GM18502 (cell line): ENCODE results near the gene CACNA1C.
"Not testable (repeated sequence)": the region's sequence is repeated elsewhere in the genome, so short reads cannot be mapped to it uniquely, and the experiment has no call there.

Experiments
- ATAC-seq: cut with Tn5 transposase; IDR thresholded peaks from one replicate; pipeline ENCODE4 v1.9.1; 2021; ENCODE audit warnings: mild to moderate bottlenecking; ENCODE audit not compliant: unreplicated experiment, poor library complexity

CACNA1C gene

DNA sequence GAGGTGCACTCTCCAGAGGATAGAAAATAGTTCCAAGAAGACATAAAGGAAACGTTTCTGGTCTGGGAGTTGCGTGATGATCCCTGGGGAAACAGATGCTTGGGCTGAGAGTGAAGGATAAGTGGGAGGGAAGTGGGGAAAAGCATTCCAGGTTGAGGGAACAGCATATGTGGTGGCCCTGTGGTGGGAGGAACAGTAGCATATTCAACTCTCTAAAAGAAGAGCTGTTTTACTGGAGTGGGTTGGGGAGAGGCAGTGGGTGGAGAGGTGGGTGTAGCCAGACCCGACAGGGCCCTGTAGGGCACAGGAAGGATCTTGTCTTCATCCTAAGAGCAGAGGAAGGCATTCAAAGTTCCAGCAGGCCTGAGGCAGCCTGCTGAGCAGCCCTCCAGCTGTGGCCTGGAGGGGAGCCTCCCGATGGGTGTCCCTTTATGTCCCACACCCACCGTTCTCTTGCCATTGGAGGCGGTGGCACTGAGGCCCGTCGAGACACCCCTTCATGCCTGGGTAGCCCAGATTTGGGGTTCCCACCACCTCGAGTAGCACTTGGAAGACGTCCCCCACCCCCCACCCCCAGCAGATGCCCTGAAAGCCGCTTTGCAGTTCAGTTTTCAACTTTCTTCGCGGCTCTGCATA, 431.5 kb downstream of the CACNA1C start:
- no peak for ATAC-seq

DNA sequence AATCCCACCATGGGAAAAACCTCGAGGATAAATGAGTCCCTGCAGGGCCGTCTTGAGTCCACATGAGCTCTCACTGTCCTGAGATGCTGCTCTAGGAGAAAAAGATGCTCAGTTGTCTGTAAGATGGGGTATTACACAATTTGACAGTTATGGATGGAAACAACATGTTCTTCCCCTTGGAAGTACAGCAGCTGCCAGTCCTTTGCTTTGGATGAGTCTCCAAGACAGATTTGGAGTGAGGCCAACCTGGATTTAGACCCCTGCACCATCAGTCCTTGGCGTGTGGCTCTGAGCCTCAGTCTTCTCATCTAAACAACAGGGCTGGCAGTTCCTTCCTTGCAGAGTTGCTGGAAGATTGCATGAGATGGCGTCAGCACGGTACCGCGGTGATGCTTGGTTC, 432.9 kb downstream of the CACNA1C start:
- ATAC-seq: no peak

DNA sequence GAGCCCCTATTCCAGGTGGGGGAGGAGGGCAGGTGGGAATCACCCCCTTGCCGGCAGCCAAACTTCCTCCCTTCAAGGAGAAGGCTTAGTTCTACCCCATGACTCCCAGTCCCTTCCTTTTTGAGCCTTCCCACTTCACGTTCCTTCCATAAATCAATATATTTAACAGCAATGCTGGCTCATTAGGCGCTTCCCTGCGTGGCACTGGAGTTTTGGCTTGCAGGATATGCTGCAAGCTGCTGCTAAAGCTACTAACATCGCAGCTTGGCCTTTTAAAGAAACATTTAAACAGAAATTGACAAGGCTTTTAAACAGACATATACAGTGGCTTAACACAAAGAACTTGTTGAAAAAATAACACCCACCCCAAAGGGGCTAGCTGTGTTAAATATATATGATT, 434.0 kb downstream of the CACNA1C start:
- ATAC-seq: no peak

DNA sequence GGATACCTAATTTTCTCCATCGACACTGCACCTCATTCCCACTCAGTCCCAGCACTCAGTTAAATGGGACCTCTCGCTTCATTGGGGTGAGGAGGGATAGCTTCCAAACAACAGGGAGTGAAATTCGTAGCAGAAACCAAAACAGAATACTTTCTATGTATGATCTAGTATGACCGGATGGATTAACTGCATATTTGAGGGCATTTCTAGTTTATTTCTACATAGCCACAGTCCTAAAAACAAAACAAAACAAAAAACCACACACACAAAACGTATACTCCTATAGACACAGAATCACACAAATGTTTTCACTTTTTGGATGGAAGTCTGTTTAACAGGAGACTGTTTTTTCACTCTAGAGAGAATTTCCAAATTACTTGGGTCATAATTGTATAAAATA, 434.5 kb downstream of the CACNA1C start:
- no peak for ATAC-seq

DNA sequence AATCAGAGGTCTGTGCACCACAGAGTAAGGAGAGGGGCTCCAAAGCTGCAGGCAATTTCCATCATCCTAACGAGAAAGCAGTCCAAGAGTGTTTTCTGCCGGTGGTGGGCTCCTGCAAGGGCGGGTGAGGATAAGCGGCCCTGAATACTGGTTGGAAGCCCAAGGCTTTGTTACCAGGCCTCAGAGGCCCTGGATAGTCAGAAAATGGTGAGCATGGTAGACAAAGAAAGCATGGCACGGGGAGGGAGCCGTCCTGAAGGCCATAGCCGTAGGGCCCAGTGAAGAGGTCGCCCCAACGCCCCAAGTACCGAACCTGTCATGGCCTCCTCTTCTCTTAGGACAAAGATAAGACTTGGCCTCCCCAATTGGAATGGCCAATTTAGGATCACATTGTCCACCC, 435.3 kb downstream of the CACNA1C start:
- no peak for ATAC-seq

DNA sequence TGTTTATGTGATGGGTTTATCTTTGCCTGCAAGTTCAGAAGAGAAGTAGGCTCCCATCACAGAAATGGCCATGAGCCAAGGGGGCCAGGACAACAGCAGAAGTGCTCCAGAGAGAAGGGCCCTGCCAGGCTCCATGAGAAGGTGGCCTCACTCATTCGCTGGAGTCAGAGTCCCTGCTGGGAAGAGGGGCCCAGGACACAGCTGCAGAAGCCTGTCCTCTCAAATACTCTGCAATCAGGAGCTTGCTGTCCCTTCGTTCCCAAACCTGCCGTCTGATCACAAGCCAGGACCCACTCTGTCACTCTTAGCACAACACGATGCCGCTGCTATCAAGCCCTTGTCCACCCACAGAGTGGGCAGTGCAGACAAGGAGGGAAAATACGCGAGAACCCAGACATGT, 435.8 kb downstream of the CACNA1C start:
- no peak for ATAC-seq

GRCh38 chr12:2489275-2489674, 436.5 kb downstream of the CACNA1C start:
- ATAC-seq: no peak

DNA sequence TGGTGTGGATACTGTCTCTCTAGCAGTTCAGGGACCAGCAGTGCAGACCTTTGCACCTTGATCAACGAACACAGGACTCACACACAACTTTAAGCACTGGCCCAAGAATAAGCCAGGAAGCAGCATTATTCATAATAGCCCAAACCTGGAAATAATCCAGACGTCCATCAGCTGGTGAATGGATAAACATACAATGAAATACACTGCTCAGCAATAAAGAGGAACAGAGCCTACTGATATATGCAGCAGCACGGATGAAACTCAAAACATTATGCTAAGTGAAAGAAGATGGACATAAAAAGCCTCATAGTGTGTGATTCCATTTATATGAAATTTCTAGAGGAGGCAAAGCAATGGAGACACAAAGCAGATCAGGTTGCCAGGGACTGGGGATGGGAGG, 438.0 kb downstream of the CACNA1C start:
- no peak for ATAC-seq

DNA sequence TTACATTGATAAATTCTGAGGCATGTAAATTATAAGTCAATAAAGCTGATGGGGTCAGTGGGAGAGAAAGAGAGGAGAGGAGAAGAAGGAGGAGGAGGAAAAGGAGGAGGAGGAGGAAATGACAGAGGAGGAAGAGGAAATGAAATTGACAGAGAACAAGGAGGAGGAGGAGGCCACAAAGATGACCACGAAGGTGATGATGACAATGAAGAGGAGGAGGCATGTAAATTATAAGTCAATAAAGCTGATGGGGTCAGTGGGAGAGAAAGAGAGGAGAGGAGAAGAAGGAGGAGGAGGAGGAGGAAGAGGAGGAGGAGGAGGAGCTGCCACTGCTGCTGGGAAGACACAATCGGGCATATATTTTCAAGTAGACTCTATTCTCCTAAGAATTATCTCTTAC, 438.6 kb downstream of the CACNA1C start:
- ATAC-seq: not testable (repeated sequence)

DNA sequence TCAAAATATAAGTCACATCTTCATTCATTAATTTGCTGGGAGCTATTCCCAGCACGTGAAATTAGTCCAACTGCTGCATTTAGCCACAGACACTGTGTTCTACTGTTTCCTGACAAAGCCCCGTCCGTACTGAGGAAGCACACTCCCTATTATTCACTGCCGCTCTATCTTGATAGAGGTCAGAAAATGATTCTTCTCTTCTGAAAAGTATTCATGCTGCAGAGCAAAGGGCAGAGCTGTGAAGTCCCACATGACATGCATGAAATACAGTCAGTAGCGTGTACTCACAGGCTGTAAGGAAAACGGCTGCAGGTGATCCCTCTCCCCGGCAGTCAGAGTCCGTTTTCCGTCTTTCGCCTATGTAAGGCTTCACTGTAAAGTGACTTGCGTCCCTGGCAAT, 439.4 kb downstream of the CACNA1C start:
- ATAC-seq: no peak

DNA sequence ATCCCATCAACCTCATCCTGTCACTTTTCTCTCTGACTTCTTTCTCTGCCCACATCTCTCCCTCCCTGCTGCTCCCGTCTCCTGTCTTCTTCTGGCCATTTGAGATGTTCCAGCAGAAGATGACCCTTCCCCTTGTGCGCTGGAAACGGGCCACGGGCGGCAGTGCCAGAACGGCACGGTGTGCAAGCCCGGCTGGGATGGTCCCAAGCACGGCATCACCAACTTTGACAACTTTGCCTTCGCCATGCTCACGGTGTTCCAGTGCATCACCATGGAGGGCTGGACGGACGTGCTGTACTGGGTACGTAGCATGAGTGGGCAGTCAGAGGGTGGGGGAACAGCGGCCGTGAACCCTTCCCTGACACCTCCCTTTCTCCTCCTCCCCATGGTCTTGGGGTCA, 440.3 kb downstream of the CACNA1C start:
- ATAC-seq: no peak

DNA sequence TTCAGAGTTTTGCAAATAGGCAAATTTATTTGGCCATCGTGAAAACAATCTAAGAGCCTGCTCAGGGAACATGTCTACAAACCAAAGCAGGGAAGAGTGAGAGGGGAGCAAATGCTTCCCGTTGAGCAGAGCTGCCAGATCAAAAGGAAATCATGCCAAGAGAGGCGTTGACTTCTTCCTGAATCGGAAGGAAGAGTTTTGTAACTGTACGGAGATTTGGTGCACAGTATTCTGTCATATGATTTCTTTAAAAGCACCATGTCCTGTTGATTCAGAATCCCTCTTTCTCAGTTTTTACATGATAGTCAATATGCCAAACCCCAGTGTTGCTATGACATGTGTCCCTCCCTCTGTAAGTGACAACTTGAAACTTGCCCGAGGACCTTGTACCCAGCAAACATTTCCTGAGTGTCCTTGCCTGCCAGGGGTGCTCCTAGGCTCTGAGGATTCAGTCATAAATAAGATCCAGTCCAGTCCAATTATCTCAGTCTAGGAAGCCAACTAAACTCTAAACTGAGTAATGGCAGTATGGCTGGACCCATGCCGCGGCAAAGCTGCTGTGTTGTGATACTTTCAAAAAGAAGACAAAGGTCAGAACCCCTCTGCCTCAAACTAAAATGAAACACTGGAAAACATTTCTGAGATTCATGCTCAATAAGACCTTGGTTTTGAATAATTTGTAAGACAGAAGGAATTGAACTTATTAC, 441.9 kb downstream of the CACNA1C start:
- no peak for ATAC-seq

GRCh38 chr12:2495417-2496112, 442.8 kb downstream of the CACNA1C start:
- no peak for ATAC-seq

GRCh38 chr12:2498964-2499500, 446.2 kb downstream of the CACNA1C start:
- ATAC-seq: no peak

DNA sequence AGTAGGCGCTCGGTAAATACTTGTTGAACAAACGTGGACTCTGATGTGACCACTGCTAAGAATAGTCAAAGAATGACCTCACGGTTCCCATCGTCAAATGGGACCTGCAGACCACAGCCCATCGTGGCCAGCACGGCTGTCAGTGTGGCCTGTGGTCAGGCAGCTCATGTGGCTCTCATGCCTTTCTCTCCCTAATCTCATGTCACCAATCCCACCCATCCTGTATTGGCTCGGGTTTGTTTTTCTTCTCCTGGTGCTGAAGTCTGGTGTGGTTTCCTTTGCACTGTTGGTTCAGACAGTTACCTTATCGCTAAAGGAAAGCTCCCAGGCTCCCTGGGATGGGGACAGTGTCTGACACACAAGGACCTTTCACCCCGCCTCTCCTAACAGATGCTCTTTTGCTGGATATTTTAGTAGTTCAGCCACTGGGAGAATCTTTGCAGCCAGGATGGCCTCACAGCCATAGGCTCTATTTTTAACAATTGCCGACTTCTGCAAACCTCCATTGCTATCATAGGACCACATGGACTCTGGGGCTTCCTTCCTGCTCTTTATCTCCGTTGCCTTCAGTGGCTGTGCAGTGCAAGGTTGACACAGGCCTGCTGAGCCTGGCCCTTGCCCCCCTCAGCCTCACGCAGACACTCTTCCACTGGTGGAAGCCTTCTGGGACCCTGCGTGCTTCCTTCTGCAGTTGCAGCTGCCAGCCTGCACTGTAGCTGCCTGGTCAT, 448.8 kb downstream of the CACNA1C start:
- ATAC-seq: no peak

DNA sequence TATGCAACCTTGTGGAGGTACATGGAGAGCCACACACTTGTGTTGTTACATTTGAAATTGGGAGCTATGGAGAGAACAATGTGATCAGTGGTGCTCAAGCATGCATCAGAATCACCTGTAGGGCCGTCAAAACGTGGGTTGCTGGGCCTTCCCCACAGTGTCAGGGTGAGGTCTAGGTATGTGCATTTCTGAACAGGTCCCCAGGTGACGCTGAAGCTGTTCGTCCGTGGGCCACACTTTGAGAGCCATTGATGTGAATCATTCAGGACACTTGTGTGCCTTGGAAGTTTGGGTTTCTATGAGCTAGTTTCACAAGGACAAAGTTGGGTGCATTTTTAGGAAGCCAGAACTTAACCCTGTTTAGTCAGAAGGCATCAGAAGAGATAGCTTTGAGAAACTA, 450.2 kb downstream of the CACNA1C start:
- ATAC-seq: no peak

DNA sequence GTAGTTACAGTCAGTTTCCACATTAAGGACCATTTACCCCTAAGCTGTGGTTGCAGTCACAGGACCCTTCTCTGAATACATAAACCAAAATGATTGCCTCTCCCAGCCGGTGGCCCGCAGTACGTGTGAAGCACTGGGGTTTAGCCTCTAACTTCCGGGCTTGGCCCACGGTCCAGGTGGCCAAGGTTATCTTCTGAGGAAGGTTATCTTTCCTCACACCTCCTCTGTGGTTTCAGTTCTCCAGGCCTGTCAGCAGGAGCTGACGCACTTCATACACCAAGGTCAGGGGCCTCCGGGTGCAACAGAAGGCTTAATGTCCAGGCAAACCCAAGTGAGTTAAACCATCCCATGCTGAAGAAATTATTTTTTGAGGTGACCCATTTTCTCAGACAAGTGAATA, 451.0 kb downstream of the CACNA1C start:
- ATAC-seq: no peak

DNA sequence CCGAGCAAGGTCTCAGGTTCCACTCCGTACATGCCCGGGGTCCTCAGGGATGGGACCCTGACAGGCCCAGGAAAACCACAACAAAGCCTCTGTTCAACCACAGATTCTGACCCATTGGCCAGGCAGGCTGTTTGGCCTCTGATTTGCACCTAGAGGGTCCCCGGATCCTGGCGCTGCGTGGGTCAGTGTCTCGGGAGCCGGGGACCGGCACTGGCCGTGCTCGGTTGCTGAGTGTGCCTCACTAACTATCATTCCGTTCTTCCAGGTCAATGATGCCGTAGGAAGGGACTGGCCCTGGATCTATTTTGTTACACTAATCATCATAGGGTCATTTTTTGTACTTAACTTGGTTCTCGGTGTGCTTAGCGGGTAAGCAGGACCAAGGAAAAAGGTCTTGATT, 451.8 kb downstream of the CACNA1C start:
- no peak for ATAC-seq

DNA sequence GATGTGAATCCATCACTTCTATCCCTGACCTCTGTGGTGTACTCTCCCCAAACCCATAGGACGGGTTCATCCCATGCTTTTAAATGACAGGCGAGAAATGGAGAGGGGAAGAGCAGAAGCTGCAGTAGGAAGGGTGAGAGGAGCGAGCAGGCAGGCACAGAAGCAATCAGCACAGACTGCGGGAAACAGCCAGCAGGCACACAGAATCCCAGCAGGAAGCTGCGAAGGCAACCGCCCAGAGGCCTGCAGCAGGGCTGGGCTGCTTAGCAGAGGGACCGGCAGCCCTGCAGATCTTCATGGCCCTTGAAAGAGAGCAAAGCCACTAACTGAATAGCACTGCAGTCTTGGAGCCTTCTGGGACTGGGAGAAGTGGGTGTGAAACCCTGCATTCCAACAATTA, 455.0 kb downstream of the CACNA1C start:
- ATAC-seq: no peak

DNA sequence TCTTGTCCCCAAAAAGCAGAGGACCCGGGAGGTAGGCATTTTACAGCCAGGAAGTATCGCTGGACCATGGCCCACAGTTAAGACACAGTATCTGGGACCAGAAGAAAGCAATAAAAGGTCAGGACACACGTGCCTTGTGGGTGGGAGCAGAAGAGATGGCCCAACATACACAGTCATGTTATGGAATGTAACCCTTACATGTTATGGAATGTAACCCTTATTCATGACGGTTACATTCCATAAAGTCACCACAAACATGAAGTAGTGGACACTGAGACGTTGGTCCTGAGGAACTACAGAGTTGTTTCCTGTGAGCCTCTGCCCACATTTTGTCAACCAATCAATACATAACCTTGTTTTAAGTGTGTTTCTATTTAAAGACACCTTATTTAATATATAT, 456.4 kb downstream of the CACNA1C start:
- ATAC-seq: no peak

- no peak for ATAC-seq
Observed at GRCh38 chr12:2510045-2510444, 457.3 kb downstream of the CACNA1C start.
